Activated CD4-positive, alpha-beta memory T cell treated with anti-CD3 and anti-CD28 coated beads for 36 hours (primary cell): ENCODE data around the gene PMEL. TPM values are rescaled to one million over a fixed set of nuclear protein-coding genes. Genes with fewer than 3 reads are reported as not detected.
"Not testable (repeated sequence)": the region's sequence is repeated elsewhere in the genome, so short reads cannot be mapped to it uniquely, and the experiment has no call there.

ENCODE experiments used
- CTCF ChIA-PET: fragments of 350-600 bp; sonication (Branson Sonifier 250); formaldehyde crosslinking; loops from one replicate; lab custom pipeline; 2021; ENCODE audit warnings: antibody characterized with exemption, inconsistent platforms; lab: Charles Lee
- POLR2A ChIA-PET: fragments of 350-600 bp; sonication (Branson Sonifier 250); formaldehyde crosslinking; loops from one replicate; lab custom pipeline; 2021; ENCODE audit warnings: antibody characterized with exemption; lab: Charles Lee
- DNase-seq: peaks from one replicate; pipeline ENCODE4 v3.0.0-alpha.2; 2020
- H3K27ac Mint-ChIP-seq: one replicate; pipeline ENCODE4 v1.8.0; 2021; ENCODE audit warnings: mixed read lengths
- H3K27me3 Mint-ChIP-seq: one replicate; pipeline ENCODE4 v1.8.0; 2021; ENCODE audit warnings: mixed read lengths
- H3K36me3 Mint-ChIP-seq: one replicate; pipeline ENCODE4 v1.8.0; 2021; ENCODE audit warnings: mixed read lengths
- H3K4me1 Mint-ChIP-seq: one replicate; pipeline ENCODE4 v1.8.0; 2021; ENCODE audit warnings: low read depth, mixed read lengths
- H3K4me3 Mint-ChIP-seq: one replicate; pipeline ENCODE4 v1.8.0; 2021; ENCODE audit warnings: mild to moderate bottlenecking, mixed read lengths
- H3K9me3 Mint-ChIP-seq: one replicate; pipeline ENCODE4 v1.8.0; 2021; ENCODE audit warnings: mixed read lengths
- intact Hi-C: fragments of 100-400 bp; cut with micrococcal nuclease; formaldehyde crosslinking; loops from one replicate; pipeline ENCODE4 v1.15.1; 2023
- total RNA-seq, 2 experiments: library from RNA; stranded (reverse); gene quantifications; one replicate each; pipeline ENCODE4 v1.2.3, GENCODE V29; 2021

Gene PMEL
- total RNA-seq, 2 experiments from 2014 or later: 0.94 to 1.5 TPM

DNA sequence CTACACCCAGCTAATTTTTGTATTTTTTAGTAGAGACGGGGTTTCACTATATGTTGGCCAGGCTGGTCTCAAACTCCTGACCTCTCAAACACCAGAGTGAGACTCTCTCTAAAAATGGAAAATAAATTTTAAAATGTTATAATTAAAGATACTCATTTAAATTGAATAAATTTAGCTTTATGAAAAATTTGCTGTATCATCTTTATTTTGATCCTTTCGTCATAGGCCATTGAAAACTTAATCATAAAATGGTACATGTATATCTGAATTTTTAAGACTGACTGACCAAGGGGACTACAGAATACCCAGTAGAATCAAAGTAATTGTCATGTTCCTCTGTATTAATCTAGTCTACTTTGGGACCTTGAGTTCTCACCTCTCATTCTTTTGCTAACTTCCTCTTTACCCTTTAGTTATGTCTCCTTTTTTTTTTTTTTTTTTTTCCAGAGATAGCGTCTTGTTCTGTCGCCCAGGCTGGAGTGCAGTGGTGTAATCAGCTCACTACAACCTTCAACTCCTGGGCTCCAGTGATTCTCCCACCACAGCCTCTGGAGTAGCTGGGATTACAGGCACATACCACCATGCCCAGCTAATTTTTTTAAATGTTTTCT is 17.5 kb upstream of the PMEL start:
- Mint-ChIP-seq H3K36me3 (peaks cover 8% of the 10 kb centered on the region), H3K9me3 (no peaks in the 10 kb centered on the region), H3K27ac (no peak overlapping the region), H3K27me3 (no peaks in the 10 kb centered on the region), H3K4me1 (peaks cover 9% of the 10 kb centered on the region), H3K4me3 (no peak overlapping the region)
- DNase-seq: no peak
- intact Hi-C loops: no loop called here
- POLR2A ChIA-PET: interaction anchor here (0.6 to 1.3 kb wide), 3 partner anchors 9 to 16 kb away, joined by 3 to 7 read pairs (median 3); partner anchors contain the start of gene RAB5B
- CTCF ChIA-PET: interaction anchor here (0.6 to 4.6 kb wide), 5 partner anchors 11 to 245 kb away, joined by 3 to 36 read pairs (median 3); no protein-coding TSS in a partner anchor

DNA sequence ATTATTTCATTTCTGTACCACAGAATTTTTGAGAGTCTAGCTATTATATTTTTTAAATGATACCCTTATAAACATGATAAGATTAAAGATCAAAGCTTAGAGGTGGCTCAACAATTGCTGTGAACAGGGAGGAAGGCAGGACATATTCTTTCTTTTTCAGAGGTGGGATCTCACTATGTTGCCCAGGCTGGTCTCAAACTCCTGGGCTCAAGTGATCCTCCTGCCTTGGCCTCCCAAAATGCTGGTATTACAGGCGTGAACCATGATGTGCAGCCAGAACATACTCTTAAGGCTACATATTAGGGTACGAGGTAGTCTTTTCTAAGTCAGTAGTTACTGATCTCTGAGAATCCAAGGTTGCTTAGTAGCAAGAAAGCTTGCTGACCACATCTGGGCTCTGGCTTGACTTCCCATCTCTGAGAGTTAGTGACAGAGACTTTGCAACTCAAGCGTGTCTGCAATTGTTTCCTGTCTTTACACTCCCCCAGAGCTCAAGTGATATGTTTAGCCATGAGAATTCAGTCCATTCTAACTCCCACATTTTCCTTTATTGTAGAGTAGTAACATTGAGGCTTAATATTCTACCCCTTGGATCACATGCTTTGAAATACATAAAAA is 16.6 kb upstream of the PMEL start:
- Mint-ChIP-seq H3K4me3 (no peak overlapping the region), H3K4me1 (peaks cover 13% of the 10 kb centered on the region), H3K9me3 (no peaks in the 10 kb centered on the region), H3K27me3 (no peaks in the 10 kb centered on the region), H3K27ac (no peak overlapping the region), H3K36me3 (peaks cover 8% of the 10 kb centered on the region)
- CTCF ChIA-PET: interaction anchor here (0.6 to 4.6 kb wide), 6 partner anchors 12 to 244 kb away, joined by 3 to 36 read pairs (median 3); partner anchors contain the start of gene SUOX
- POLR2A ChIA-PET: interaction anchor here (1.3 kb wide), 2 partner anchors 8 to 15 kb away, joined by 3 to 7 read pairs; partner anchors contain the start of gene RAB5B
- no peak for DNase-seq
- intact Hi-C loops: no loop called here

DNA sequence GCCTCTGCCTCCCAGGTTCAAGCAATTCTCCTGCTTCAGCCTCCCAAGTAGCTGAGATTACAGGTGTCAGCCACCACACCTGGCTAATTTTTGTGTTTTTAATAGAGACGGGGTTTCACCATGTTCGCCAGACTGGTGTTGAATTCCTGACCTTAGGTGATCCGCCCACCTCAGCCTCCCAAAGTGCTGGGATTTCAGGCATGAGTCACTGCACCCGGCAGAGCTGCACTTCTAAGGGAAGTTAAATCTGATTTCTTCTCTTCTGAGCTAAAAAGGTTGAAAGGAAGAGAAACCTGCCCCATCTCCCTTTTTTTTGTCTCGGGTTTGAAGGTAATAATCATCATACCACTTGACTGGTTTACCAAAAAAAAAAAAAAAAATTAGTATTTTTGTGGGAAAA is 16.0 kb upstream of the PMEL start:
- H3K27me3 Mint-ChIP-seq, H3K9me3 Mint-ChIP-seq, POLR2A ChIA-PET, H3K36me3 Mint-ChIP-seq, DNase-seq, H3K4me3 Mint-ChIP-seq, H3K27ac Mint-ChIP-seq, intact Hi-C loops: not testable (repeated sequence)
- H3K4me1 Mint-ChIP-seq: peaks cover 18% of the 10 kb centered on the region
- CTCF ChIA-PET: interaction anchor here (1.1 to 4.6 kb wide), 2 partner anchors 13 to 15 kb away, joined by 3 to 36 read pairs; partner anchors contain the start of gene SUOX

- POLR2A ChIA-PET: no interaction called here
- Mint-ChIP-seq H3K27me3 (no peaks in the 10 kb centered on the region), H3K27ac (no peak overlapping the region), H3K4me1 (peaks cover 26% of the 10 kb centered on the region), H3K4me3 (no peak overlapping the region), H3K9me3 (no peaks in the 10 kb centered on the region), H3K36me3 (peaks cover 4% of the 10 kb centered on the region)
- intact Hi-C loops: loop anchor here (10.0 kb wide), 1 partner anchor 246 kb away; the partner anchor contains the start of genes NABP2 and RNF41
- CTCF ChIA-PET: interaction anchor here (1.2 kb wide), 1 partner anchor 17 kb away, joined by 3 read pairs; no protein-coding TSS in a partner anchor
- no peak for DNase-seq
These were observed 13.2 kb upstream of the PMEL start for GRCh38 chr12:55979069-55979468.

GRCh38 chr12:55978393-55978792 is 12.6 kb upstream of the PMEL start:
- intact Hi-C loops: loop anchor here (10.0 kb wide), 1 partner anchor 246 kb away; the partner anchor contains the start of genes NABP2 and RNF41
- DNase-seq: no peak
- peaks cover 2% of the 10 kb centered on the region for H3K36me3 Mint-ChIP-seq
- H3K4me1 Mint-ChIP-seq: peaks cover 26% of the 10 kb centered on the region
- H3K4me3 Mint-ChIP-seq: no peak overlapping the region
- H3K27ac Mint-ChIP-seq: no peak overlapping the region
- H3K9me3 Mint-ChIP-seq: no peaks in the 10 kb centered on the region
- ChIA-PET POLR2A (no interaction called here), CTCF (interaction anchor here (1.2 to 1.5 kb wide), 2 partner anchors 17 to 18 kb away, joined by 3 to 6 read pairs; no protein-coding TSS in a partner anchor)
- H3K27me3 Mint-ChIP-seq: no peaks in the 10 kb centered on the region

DNA sequence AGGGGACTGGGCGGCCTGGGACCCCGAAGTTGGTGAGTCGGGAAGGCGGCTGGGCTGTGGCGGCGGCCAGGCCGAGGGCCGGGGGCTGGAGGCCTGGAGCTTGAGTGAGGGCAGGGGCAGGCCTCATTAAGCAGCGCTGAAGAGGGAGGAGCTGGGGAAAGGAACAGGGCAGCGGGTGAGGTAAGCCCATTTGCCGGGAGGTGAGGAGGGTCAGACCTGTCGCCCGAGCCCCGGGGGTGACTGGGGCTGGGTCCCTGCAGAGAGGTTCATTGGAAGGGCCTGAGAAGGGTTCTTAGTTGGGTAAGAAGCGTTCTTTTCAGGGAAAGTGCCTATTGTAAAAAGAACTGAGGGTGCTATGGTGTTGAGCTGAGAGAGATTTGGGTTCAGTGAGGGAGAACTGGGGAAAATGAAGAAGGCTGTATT is 8.5 kb upstream of the PMEL start:
- H3K36me3 Mint-ChIP-seq: peaks cover 17% of the 10 kb centered on the region
- H3K4me3 Mint-ChIP-seq: no peak overlapping the region
- DNase-seq: peak; percentile 59
- H3K9me3 Mint-ChIP-seq: no peaks in the 10 kb centered on the region
- CTCF ChIA-PET: interaction anchor here (1.0 to 2.5 kb wide), 9 partner anchors 19 to 236 kb away, joined by 3 to 30 read pairs (median 5); partner anchors contain the start of genes SUOX and ZC3H10
- no peak overlapping the region for H3K27ac Mint-ChIP-seq
- H3K4me1 Mint-ChIP-seq: peaks cover 21% of the 10 kb centered on the region
- no peaks in the 10 kb centered on the region for H3K27me3 Mint-ChIP-seq
- POLR2A ChIA-PET: interaction anchor here (0.5 to 2.5 kb wide), 22 partner anchors 9 to 777 kb away, joined by 3 to 15 read pairs (median 4); partner anchors contain the start of genes DNAJC14, ESYT1, ORMDL2 and PA2G4
- intact Hi-C loops: loop anchor here (10.0 kb wide), 1 partner anchor 250 kb away; the partner anchor contains the start of genes NABP2 and RNF41

DNA sequence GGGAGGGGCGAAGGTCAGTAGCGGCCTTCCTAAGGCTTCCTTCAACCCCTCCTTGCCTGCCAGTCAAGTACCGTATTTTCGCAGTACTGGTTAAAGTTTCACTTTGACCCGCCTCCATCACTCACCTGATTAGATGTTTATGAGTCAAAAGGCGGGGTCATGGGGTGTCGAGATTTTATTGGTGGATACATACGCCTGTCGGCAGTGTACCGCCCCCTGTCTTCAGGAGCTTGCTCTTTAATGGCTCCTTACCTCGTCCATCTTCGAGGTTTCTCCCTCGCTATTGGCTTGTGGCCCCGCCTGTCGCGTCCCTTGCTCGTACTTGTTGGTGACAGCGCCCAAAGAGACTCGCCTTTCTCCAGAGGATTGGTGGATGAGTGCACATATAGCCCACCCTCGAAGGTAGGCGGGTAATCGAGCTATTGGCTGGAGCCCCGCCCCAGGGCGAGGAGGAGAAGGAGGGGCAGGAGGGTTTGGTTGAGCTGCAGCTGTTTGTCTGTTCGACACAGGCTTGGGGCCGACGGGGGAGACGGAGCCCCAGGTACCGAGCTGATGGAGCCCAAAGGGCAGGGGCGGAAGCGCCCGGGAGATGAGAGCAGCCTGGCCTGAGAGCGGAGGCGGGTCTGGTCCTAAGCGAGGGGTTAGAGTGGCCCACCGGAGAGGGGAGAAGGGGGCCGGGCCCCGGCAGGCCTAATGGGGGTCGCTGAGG is 7.9 kb upstream of the PMEL start, which contains the start of gene RAB5B:
Gene RAB5B (plus strand): TSS at position 480 of the 709 bp plus-strand sequence. CDS start 12,883 bp downstream, outside the sequence.
- intact Hi-C loops: loop anchor here (1.0 to 10.0 kb wide), 7 partner anchors 33 to 251 kb away; partner anchors contain the start of genes NABP2, PA2G4, RNF41 and RPL41
- peak; percentile 99 for DNase-seq

DNA sequence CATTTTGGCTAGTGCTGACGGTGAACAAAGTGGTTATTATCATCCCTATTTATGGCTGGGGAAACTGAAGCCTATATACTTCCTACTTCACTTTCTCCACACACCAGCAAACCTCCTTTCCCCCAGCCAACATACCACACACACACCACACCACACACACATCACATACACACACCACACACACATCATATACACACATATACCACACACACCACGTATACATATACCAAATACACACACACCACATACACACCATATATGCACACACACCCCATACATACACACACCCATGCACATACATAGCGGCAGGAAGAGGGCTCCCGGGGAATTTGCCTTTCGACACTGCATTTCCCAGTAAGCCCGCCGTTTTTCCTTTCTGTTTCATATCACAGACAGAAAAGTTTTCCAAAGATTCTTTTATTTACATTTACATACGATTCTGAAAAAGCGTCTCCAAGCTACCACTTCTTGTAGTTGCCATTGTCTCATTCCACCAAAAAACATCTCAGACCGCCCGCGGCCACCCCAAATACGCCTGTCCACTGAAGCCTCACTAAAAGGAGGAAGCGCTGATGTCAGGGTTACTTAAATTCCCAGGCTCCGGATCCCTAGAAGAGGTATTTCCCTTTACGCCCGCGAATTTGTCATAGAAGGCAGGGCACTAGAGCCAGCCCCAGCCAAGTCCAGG is 7.2 kb upstream of the PMEL start:
- no peak overlapping the region for H3K4me3 Mint-ChIP-seq
- ChIA-PET CTCF (interaction anchor here (0.8 to 2.5 kb wide), 10 partner anchors 21 to 234 kb away, joined by 3 to 30 read pairs (median 4); partner anchors contain the start of gene SUOX), POLR2A (interaction anchor here (0.9 to 2.5 kb wide), 15 partner anchors 10 to 249 kb away, joined by 3 to 15 read pairs (median 5); partner anchors contain the start of genes DNAJC14, ORMDL2, PA2G4 and PYM1)
- H3K9me3 Mint-ChIP-seq: no peaks in the 10 kb centered on the region
- H3K27me3 Mint-ChIP-seq: no peaks in the 10 kb centered on the region
- H3K4me1 Mint-ChIP-seq: peaks cover 25% of the 10 kb centered on the region
- H3K27ac Mint-ChIP-seq: no peak overlapping the region
- DNase-seq: peak; percentile 25
- intact Hi-C loops: loop anchor here (1.0 to 10.0 kb wide), 7 partner anchors 34 to 252 kb away; partner anchors contain the start of genes NABP2, PA2G4, RNF41 and RPL41
- peaks cover 24% of the 10 kb centered on the region for H3K36me3 Mint-ChIP-seq

More for the DNA sequence above, 7.9 kb upstream of the PMEL start, which contains the start of gene RAB5B:
- no peaks in the 10 kb centered on the region for H3K9me3 Mint-ChIP-seq
- no peak within 1 kb of the TSS for H3K4me3 Mint-ChIP-seq
- peaks cover 19% of the 10 kb centered on the region for H3K4me1 Mint-ChIP-seq
- no peak within 1 kb of the TSS for H3K27ac Mint-ChIP-seq
- no peaks in the 10 kb centered on the region for H3K27me3 Mint-ChIP-seq
- H3K36me3 Mint-ChIP-seq: peaks cover 18% of the 10 kb centered on the region
- POLR2A ChIA-PET: interaction anchor here (0.7 to 2.5 kb wide), 21 partner anchors 9 to 248 kb away, joined by 3 to 15 read pairs (median 4); partner anchors contain the start of genes DNAJC14, ESYT1, ORMDL2 and PA2G4
- CTCF ChIA-PET: interaction anchor here (0.8 to 2.5 kb wide), 12 partner anchors 20 to 235 kb away, joined by 3 to 30 read pairs (median 4); partner anchors contain the start of genes SUOX and ZC3H10

DNA sequence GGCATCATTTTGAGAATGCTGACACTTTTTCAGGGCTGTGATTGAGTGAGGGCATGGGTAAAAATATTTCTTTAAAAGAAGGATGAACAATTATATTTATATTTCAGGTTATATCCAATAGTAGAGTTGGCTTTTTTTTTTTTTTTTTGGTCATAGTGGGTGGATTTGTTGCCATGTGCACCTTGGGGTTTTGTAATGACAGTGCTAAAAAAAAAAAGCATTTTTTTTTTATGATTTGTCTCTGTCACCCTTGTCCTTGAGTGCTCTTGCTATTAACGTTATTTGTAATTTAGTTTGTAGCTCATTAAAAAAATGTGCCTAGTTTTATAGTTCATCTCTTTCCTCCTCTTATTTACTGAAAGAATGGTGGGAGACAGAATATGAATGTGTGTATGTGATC is 6.6 kb upstream of the PMEL start:
- POLR2A ChIA-PET: no interaction called here
- peaks cover 29% of the 10 kb centered on the region for H3K36me3 Mint-ChIP-seq
- H3K4me3 Mint-ChIP-seq: no peak overlapping the region
- no peaks in the 10 kb centered on the region for H3K27me3 Mint-ChIP-seq
- CTCF ChIA-PET: interaction anchor here (1.6 kb wide), 1 partner anchor 46 kb away, joined by 3 read pairs; no protein-coding TSS in a partner anchor
- no peak overlapping the region for H3K27ac Mint-ChIP-seq
- intact Hi-C loops: loop anchor here (2.0 to 10.0 kb wide), 2 partner anchors 34 to 252 kb away; partner anchors contain the start of genes NABP2 and RNF41
- no peaks in the 10 kb centered on the region for H3K9me3 Mint-ChIP-seq
- H3K4me1 Mint-ChIP-seq: peaks cover 27% of the 10 kb centered on the region
- no peak for DNase-seq

DNA sequence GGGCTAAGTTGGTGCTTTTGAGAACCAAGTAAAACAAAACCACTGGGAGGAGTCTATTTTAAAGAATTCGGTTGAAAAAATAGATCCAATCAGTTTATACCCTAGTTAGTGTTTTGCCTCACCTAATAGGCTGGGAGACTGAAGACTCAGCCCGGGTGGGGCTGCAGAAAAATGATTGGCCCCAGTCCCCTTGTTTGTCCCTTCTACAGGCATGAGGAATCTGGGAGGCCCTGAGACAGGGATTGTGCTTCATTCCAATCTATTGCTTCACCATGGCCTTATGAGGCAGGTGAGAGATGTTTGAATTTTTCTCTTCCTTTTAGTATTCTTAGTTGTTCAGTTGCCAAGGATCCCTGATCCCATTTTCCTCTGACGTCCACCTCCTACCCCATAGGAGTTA is 6.2 kb upstream of the PMEL start:
- DNase-seq: no peak
- H3K4me3 Mint-ChIP-seq: no peak overlapping the region
- ChIA-PET CTCF (interaction anchor here (1.6 kb wide), 1 partner anchor 46 kb away, joined by 3 read pairs; no protein-coding TSS in a partner anchor), POLR2A (no interaction called here)
- peaks cover 29% of the 10 kb centered on the region for H3K36me3 Mint-ChIP-seq
- no peak overlapping the region for H3K27ac Mint-ChIP-seq
- intact Hi-C loops: loop anchor here (2.0 to 10.0 kb wide), 2 partner anchors 35 to 253 kb away; partner anchors contain the start of genes NABP2 and RNF41
- H3K27me3 Mint-ChIP-seq: no peaks in the 10 kb centered on the region
- H3K9me3 Mint-ChIP-seq: no peaks in the 10 kb centered on the region
- peaks cover 23% of the 10 kb centered on the region for H3K4me1 Mint-ChIP-seq
